K562 (cell line): Measurements from ENCODE around the gene ZNF672. TPM values are rescaled to one million over a fixed set of nuclear protein-coding genes. Genes with fewer than 3 reads are reported as not detected.

Source experiments
- AFF4 ChIP-seq: sonication (generic); formaldehyde crosslinking; IDR thresholded peaks from 2 replicates; pipeline ENCODE4 v1.8.0; 2023; ENCODE audit warnings: mild to moderate bottlenecking, missing genetic modification reagents
- ARID3B ChIP-seq: fragments of 250-450 bp; sonication (Bioruptor Pico); IDR thresholded peaks from 2 replicates; pipeline ENCODE4 v1.4.0; 2020; ENCODE audit warnings: borderline replicate concordance
- ATF6 ChIP-seq: sonication (generic); formaldehyde crosslinking; IDR thresholded peaks from 2 replicates; pipeline ENCODE4 v1.4.0; 2020; ENCODE audit warnings: mild to moderate bottlenecking, missing genetic modification reagents
- BACH1 ChIP-seq: fragments of 200-800 bp; sonication (Bioruptor generic); IDR thresholded peaks from 2 replicates; pipeline ENCODE4 v1.6.1; 2016; ENCODE audit warnings: missing genetic modification characterization, missing compliant biosample characterization
- C11orf30 ChIP-seq: fragments of 450-650 bp; IDR thresholded peaks from 2 replicates; pipeline ENCODE4 v1.6.1; 2016; ENCODE audit warnings: low read depth, mild to moderate bottlenecking
- ELF1 ChIP-seq: fragments of 200-800 bp; sonication (Bioruptor generic); IDR thresholded peaks from 2 replicates; pipeline ENCODE4 v1.6.1; 2016; ENCODE audit warnings: missing genetic modification characterization, missing compliant biosample characterization
- HINFP ChIP-seq: fragments of 450-650 bp; conservative IDR thresholded peaks from 2 replicates; pipeline ENCODE4 v1.6.1; 2016; ENCODE audit warnings: missing genetic modification characterization, low read depth, mild to moderate bottlenecking, control low read depth, missing compliant biosample characterization
- HNRNPL ChIP-seq: fragments of 200-400 bp; formaldehyde crosslinking; IDR thresholded peaks from 2 replicates; pipeline ENCODE4 v1.6.1; 2017; ENCODE audit warnings: low read depth, mild to moderate bottlenecking, low read length
- HOXB6 ChIP-seq: fragments of 250-450 bp; sonication (Bioruptor Pico); IDR thresholded peaks from 2 replicates; pipeline ENCODE4 v1.5.1; 2022; ENCODE audit warnings: mild to moderate bottlenecking, borderline replicate concordance
- KDM5B ChIP-seq: fragments of 200-600 bp; sonication (generic); IDR thresholded peaks from 2 replicates; pipeline ENCODE4 v1.6.1; 2012; ENCODE audit warnings: low read depth, mild to moderate bottlenecking, moderate library complexity, low read length, control low read depth, inconsistent platforms; ENCODE audit not compliant: insufficient replicate concordance
- NCOR1 ChIP-seq: fragments of 450-650 bp; IDR thresholded peaks from 2 replicates; pipeline ENCODE4 v1.6.1; 2016; ENCODE audit warnings: mild to moderate bottlenecking, moderate library complexity
- SNIP1 ChIP-seq: fragments of 450-650 bp; IDR thresholded peaks from 2 replicates; pipeline ENCODE4 v1.7.1; 2017; ENCODE audit warnings: low read depth, mild to moderate bottlenecking
- ZFP1 ChIP-seq: fragments of 450-650 bp; formaldehyde crosslinking; IDR thresholded peaks from 2 replicates; pipeline ENCODE4 v1.4.0; 2020; ENCODE audit warnings: mild to moderate bottlenecking, mixed read lengths
- ZNF165 ChIP-seq: fragments of 250-450 bp; sonication (Bioruptor Pico); IDR thresholded peaks from 2 replicates; pipeline ENCODE4 v1.4.0; 2020; ENCODE audit warnings: borderline replicate concordance
- ZNF239 ChIP-seq: fragments of 250-450 bp; sonication (Bioruptor Pico); IDR thresholded peaks from 2 replicates; pipeline ENCODE4 v1.4.0; 2020; ENCODE audit warnings: mild to moderate bottlenecking
- polyA plus RNA-seq, 8 experiments: library from polyadenylated mRNA; depleted of rRNA in 4 of 8; stranded (reverse) in 5 of 8; unstranded in 3 of 8; fragments of >200 nt; fragmentation: Nextera tagmentation in 2 of 8; fragmentation: Illumina TruSeq in 1 of 8; extraction: Ambion mirVana in 2 of 8; extraction: Trizol in 1 of 8; gene quantifications; 2 replicates each; pipeline versions ENCODE4 v1.2.1 to v1.2.3, GENCODE V29; 2011 to 2014; ENCODE audit warnings: inconsistent platforms in 1 of 8, missing spikeins in 1 of 8
- total RNA-seq, 7 experiments: library from RNA; depleted of rRNA in 6 of 7; stranded (reverse); fragments of >200 nt in 6 of 7; fragmentation: Illumina TruSeq in 2 of 7; extraction: Trizol in 2 of 7; gene quantifications; 2 replicates each; pipeline versions ENCODE4 v1.2.1 to v1.2.3, GENCODE V29; 2011 to 2021; ENCODE audit warnings: low replicate concordance in 1 of 7

ZNF672 gene
- total and polyA plus RNA-seq, 9 of the 15 experiments (the other 6 are each of a cell fraction or from before 2014, with no cell fraction given): 1.9 to 57.9 (median 24.1) TPM

GRCh38 chr1:248890549-248891498 is 52.8 kb downstream of the ZNF672 start (continued):
- TF ChIP-seq NCOR1 (peak; percentile 47), HOXB6 (CRISPR knock-in tag) (no peak), HINFP (tag) (no peak), KDM5B (no peak), HNRNPL (no peak), ELF1 (tag) (no peak), ATF6 (CRISPR knock-in tag) (no peak), C11orf30 (no peak), ZNF239 (CRISPR knock-in tag) (no peak), SNIP1 (no peak), ZFP1 (CRISPR knock-in tag) (no peak), BACH1 (tag) (no peak), ZNF165 (CRISPR knock-in tag) (no peak), ARID3B (CRISPR knock-in tag) (no peak), AFF4 (CRISPR knock-in tag) (no peak)
